ENCODE measurements around the gene TMEM171.

- no peak for TF ChIP-seq CTCF (IDR thresholded peaks at IDR 0.05)
- no peak for TF ChIP-seq POLR2A (IDR thresholded peaks at IDR 0.05)
These were observed 52.6 kb downstream of the TMEM171 start, which contains the start of gene TMEM174 for GRCh38 chr5:73172951-73173350.
